C4-2B (cell line): ENCODE data around the gene GH2.

ENCODE experiments used
- ZFX ChIP-seq: fragments of 450-650 bp; IDR thresholded peaks from 2 replicates; pipeline ENCODE4 v1.6.1; 2017
- TF ChIP-seq, protein P1 (sequence below): fragments of 450-650 bp; conservative IDR thresholded peaks from 2 replicates; pipeline ENCODE4 v1.5.1; 2017; ENCODE audit warnings: mild to moderate bottlenecking

DNA sequence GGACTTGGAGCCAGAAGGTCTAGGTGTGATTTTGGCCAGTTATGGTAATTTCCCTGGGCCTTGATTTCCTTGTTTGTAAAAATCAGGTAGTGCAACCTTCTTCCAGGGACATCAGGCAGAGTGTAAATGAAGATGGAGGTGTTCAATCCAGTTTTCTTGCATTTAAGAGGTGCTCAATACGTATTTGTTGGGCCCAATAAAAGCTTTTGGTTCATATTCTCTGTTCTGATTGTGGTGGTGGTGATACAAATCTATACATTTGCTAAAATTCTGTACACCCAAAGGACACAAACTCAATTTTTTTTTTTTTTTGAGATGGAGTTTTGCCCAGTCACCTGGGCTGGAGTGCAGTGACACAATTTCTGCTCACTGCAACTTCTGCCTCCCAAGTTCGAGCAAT lies 44.4 kb upstream of the GH2 start:
- TF ChIP-seq, protein P1, sequence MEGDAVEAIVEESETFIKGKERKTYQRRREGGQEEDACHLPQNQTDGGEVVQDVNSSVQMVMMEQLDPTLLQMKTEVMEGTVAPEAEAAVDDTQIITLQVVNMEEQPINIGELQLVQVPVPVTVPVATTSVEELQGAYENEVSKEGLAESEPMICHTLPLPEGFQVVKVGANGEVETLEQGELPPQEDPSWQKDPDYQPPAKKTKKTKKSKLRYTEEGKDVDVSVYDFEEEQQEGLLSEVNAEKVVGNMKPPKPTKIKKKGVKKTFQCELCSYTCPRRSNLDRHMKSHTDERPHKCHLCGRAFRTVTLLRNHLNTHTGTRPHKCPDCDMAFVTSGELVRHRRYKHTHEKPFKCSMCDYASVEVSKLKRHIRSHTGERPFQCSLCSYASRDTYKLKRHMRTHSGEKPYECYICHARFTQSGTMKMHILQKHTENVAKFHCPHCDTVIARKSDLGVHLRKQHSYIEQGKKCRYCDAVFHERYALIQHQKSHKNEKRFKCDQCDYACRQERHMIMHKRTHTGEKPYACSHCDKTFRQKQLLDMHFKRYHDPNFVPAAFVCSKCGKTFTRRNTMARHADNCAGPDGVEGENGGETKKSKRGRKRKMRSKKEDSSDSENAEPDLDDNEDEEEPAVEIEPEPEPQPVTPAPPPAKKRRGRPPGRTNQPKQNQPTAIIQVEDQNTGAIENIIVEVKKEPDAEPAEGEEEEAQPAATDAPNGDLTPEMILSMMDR, result no peak
- TF ChIP-seq ZFX, result no peak
